KG1 (cell line): ENCODE results near the gene TEDDM1.
A peak's percentile ranks its signal among the peaks of the same experiment; 100 is the strongest.

Experiments
- DNase-seq: peaks from one replicate; lab custom pipeline; 2025; lab: John Stamatoyannopoulos, UW

The TEDDM1 gene

GRCh38 chr1:182406012-182406411 lies 5.5 kb upstream of the TEDDM1 start:
- no peak for DNase-seq

GRCh38 chr1:182405578-182405977 lies 5.1 kb upstream of the TEDDM1 start:
- DNase-seq, result no peak

GRCh38 chr1:182404781-182405180 lies 4.3 kb upstream of the TEDDM1 start:
- no peak for DNase-seq

- DNase-seq, result no peak
Observed at GRCh38 chr1:182397653-182398393, 2.6 kb downstream of the TEDDM1 start.

GRCh38 chr1:182395906-182396305 lies 4.6 kb downstream of the TEDDM1 start:
- DNase-seq, result no peak

- no peak for DNase-seq
Observed at GRCh38 chr1:182394055-182394775, 6.3 kb downstream of the TEDDM1 start.

- DNase-seq, result peak; percentile 54
Observed at GRCh38 chr1:182392050-182393028, 8.1 kb downstream of the TEDDM1 start.

GRCh38 chr1:182391362-182392049 lies 9.0 kb downstream of the TEDDM1 start, which contains the start of gene GLUL:
TSS of gene GLUL (minus strand) at chr1:182391790. CDS start at chr1:182388737, 3,053 bp downstream.
- peak; percentile 84 for DNase-seq

GRCh38 chr1:182391028-182391361 lies 9.5 kb downstream of the TEDDM1 start:
- no peak for DNase-seq

GRCh38 chr1:182389619-182390047 lies 10.8 kb downstream of the TEDDM1 start:
- peak; percentile 20 for DNase-seq

GRCh38 chr1:182388392-182389134 lies 11.9 kb downstream of the TEDDM1 start:
- DNase-seq, result no peak

- no peak for DNase-seq
Observed at GRCh38 chr1:182387566-182387965, 12.9 kb downstream of the TEDDM1 start.

- DNase-seq, result no peak
Observed at GRCh38 chr1:182386980-182387379, 13.5 kb downstream of the TEDDM1 start.

GRCh38 chr1:182385885-182386853 lies 14.3 kb downstream of the TEDDM1 start:
- DNase-seq, result no peak

- no peak for DNase-seq
Observed at GRCh38 chr1:182384387-182384960, 16.0 kb downstream of the TEDDM1 start.

GRCh38 chr1:182383934-182384333 lies 16.5 kb downstream of the TEDDM1 start:
- no peak for DNase-seq

GRCh38 chr1:182383037-182383661 lies 17.3 kb downstream of the TEDDM1 start:
- no peak for DNase-seq

- no peak for DNase-seq
Observed at GRCh38 chr1:182381962-182382819, 18.3 kb downstream of the TEDDM1 start.
